DMS153 treated with DMSO at 0.1 percent for 48 hours (cell line): ENCODE measurements around the gene PRELID2.
A peak's percentile ranks its signal among the peaks of the same experiment; 100 is the strongest.
"Not testable (repeated sequence)": the region's sequence is repeated elsewhere in the genome, so short reads cannot be mapped to it uniquely, and the experiment has no call there.

Experiments used
- DNase-seq: peaks from one replicate; lab custom pipeline; 2025; ENCODE audit not compliant: unreplicated experiment; lab: John Stamatoyannopoulos, UW

The PRELID2 gene

DNA sequence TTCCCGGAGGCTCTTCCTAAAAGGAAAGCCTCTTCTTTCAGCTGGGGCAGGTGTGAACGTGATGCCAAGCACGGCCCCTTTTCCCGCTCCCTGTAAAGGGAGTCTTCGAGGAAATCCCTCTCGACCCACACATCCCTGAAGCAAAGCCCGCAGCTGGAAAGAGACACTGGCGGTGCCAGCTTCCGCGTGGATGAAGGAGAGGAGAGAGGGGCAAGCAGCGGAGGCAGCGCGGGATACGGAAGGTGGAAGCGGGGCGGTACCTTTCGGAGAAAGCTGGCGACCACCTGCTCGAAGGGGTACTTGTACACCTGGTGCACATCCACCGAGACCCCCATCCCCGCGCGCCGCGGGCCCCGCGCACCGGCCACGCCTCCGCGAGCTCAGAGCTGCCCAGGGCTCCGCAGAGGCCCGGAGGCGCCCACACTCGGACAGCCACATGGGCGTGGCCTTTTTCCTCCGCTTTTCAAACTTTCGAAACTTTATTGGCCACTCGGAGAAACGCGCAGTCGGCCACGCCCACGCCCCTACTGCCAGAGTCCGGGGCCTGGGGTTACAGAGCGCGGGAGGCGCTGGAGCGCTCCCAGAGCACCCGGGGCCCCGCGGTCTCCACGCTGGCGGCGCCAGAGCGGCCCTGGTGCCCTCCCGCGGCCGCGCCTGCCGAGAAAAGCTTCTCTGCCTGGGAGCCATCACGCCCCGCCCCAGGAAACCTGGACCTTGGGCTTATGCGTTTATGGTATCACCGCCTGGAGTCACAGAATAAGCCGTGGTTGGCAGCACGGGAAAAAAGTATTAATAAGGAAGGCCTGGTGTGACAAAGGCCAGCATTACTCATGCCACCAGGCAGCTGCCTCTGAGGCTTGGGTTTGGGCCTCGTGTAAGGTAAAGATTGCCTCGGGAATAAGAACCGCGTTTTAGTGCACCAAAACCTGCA, at the start of gene PRELID2:
PRELID2 (minus strand) TSS at position 426 of the 931 bp plus-strand sequence; CDS start at position 335, 91 bp downstream.
- DNase-seq = peak; percentile 69

DNA sequence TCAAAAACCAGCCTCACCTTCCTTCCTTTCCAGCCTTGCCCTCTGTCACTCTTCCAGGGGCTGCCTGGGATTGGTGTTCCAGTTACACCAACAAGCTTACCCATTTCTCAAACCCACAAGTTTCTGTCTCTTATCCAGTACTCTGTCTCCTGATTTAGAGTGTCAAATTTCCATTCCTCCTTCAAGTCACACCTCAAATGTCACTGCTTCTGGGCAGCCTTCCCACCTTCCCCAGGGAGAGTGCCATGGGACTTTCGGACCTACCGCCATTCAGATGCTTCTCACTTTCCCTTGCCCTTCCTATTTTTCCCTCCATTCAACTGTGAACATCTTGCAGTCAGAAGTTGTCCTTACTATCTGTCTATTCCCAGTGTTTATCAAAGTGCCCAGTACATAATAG, 39.6 kb upstream of the PRELID2 start:
- DNase-seq = no peak

DNA sequence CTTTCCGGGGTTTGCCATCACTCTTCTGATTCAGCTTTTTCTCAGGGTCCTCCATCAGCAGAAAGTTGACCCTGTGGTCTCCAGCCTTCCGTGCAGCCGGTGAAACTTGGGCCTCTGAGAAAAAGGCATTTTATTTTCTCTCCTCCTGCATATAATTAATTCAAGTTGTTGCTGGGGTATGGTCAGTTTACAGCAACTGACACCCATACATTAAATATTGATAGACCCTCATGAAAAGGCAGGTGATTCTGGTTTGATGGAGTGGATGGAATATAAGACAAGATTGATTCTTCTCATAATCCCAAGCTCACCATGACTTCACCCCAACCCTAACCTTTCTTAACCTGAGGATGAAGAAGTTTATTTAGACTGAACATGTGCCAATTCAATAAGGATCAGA, 37.8 kb upstream of the PRELID2 start, which contains the start of gene GRXCR2:
GRXCR2 (minus strand) TSS at position 101 of the 400 bp plus-strand sequence; CDS start at position 55, 46 bp downstream.
- DNase-seq = no peak

DNA sequence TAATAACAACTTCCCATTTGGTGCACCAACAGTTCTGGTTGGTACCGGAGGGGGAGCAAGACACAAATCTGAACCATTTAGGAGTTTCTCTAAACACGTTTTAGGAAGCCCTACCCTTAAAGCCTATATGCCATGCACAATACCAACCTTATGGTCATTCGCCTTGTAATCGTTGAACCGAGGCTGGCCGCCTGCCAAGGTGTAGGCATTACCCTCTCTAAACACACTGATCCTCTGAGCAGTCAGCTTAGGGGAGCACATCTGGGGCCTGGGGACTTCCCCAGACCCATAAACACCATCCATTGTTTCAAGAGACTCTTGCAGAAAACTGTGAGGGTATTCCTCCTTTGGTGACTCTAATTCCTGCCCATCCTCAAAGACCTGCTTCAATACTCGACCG, 37.3 kb upstream of the PRELID2 start:
- no peak for DNase-seq

DNA sequence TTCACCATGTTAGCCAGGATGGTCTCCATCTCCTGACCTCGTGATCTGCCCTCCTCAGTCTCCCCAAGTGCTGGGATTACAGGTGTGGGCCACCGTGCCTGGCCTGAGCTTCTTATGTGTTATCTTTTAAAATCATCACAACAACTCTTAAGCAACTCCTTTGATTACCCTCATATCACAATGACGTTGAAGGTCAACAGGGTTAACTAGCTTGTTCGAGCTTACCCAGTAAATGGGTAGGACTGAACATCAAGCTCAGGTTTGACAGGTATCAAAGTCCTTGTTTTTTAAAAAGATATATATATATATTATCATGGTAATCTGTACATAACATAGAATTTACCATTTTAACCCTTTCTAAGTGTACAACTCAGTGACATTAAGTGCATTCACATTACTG, 34.6 kb upstream of the PRELID2 start:
- no peak for DNase-seq

DNA sequence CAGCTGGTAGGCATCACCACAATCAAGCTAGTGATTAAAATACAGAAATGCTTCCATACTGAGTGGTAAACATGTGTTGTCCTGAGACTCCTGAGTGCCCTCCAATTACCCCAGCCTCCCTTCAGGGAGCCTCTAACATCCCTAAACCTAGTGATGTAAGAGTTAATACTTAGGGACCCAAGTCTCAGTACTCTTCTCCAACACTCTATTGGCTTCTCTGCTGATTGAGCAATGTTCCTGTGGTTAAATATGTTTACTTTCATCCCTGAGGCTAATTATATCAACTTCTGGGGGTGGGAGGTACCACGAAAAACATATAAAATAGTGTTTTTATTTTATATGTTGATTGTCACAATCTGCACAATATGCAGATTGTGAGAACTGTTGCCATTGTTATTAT, 32.7 kb upstream of the PRELID2 start:
- DNase-seq = no peak

DNA sequence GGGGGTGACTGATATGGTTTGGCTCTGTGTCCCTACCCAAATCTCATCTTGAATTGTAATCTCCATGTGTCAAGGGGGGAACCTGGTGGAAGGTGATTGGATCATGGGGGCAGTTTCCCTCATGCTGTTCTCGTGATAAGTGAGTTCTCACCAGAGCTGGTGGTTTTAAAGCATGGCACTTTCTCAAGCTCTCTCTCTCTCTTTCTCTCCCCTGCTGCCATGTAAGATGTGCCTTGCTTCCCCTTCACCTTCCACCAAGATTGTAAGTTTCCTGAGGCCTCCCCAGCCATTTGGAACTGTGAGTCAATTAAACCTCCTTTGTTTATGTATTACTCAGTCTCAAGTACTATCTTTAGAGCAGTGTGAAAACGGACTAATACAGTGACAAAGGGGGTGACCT, 29.3 kb upstream of the PRELID2 start:
- DNase-seq = not testable (repeated sequence)

DNA sequence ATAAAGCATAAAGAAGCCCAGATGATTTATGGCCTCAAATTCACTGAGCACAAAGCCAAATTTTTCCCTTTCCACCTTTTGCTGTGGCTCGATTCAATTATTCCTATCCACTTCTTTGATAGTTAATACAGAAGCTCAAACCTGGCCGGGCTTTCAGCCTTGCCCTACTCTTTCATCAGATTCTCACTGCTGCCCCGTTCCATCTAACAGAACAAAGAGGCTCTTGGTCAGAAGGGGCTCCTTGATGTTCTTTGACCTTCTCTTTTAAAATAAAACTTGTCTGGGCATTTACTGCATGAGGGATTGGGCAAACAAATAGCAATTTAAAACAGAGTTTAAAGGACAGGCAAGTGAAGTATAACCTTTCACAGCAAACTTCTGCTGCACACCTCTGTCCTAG, 27.9 kb upstream of the PRELID2 start:
- DNase-seq = no peak

DNA sequence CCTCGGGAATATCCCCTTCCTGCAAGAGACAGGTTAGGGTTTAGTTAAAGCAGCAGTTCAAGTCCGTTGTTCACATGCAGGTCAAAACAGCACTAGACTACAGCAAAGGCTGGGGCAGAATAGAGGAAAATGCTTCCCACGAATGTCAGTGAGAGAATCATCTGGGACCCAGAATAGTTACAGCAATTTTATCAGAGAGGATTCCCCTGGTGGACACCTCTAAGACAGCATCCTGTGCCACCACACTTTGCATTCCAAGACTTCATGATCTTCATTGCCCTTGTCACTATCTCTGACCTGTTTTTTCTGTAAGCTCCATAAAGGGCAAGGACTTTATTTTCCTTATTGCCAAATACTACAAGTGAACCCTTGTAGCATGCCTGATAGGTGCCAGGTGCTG, 24.8 kb upstream of the PRELID2 start:
- no peak for DNase-seq

DNA sequence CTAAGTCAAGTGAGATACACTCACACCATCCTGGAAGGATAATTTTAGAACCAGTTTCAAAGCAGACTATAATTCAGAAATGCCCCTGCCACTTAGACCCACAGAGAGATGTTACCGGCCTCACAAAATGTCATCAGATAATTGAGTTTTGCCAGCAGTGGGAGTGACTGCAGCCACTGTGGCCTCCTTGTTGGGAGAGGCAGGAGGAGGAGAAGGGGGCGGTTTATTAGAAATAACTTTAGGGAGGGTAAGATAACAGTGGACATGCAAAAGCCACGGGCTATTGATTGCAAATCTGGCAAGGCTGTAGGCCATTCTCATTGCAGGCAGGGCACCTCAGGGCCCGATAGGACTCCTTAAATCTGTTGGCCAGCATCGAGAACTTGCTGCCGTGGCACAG, 24.3 kb upstream of the PRELID2 start:
- DNase-seq = no peak

DNA sequence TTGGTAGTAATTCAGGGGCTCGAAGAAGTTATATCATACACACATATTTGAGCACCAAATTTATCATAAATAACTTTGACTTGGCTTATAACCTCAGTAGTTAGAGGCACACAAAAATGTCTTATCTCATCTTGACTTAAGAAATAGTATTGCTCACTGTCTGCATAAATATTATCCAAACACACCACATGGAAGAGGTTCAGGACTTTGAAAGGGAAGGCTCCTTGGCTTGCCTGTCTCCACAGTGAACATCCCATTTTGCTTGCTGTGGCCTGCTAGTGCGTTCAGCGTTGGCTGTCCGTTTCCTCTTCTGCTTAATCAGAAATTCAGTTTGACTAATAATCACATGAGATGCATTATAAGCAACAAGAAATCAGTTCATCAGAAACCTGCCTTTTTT, 23.8 kb upstream of the PRELID2 start:
- no peak for DNase-seq

DNA sequence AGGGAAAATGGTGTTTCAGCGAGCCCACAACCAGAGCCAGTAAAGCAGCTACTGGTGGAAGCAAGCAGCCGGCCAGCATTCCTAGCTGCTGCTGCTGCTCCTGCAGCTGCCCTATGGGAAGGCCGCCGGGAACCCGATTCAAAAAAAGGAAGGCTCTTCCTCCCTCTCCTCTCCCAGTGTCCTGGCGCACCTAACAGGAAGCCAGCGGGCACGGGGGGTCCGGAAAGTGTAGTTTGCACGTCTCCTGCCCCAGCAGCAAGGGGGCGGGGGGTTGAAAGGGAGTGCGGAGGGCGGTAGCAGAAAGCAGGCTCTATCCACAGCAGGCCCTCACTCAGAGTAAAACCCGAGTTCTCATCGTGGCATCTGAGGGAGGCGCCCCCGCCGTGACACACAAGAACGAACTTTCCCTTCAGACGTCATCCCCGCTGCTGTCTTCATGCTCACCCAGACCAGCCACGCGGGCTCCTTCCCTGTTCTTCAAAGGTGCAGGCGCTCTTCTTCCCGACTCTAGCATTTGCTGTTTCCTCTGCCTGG, 21.2 kb upstream of the PRELID2 start:
- peak; percentile 36 for DNase-seq

DNA sequence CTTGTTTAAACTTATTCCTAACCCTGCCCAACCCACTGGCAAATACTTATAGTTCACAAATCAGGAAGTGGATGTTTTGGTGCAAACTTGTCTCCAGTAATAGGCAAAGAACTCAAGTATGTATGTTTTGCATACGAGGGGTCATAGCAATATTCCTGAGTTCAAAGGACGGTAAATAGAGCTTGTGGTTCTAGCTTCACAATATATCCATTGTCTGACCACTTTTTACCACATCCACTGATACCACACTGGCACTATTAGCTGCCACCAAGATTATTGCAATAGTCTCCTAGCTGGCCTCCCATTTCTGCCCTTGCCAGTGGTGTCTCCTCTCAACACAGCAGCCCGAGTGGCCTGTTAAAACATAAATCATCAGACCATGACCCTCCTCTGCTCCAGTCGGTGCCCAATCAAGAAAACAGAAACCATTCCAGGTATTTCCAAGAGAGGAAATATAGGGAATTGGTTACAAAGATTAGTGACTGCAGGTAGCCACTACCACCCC, 20.7 kb upstream of the PRELID2 start:
- DNase-seq = no peak

DNA sequence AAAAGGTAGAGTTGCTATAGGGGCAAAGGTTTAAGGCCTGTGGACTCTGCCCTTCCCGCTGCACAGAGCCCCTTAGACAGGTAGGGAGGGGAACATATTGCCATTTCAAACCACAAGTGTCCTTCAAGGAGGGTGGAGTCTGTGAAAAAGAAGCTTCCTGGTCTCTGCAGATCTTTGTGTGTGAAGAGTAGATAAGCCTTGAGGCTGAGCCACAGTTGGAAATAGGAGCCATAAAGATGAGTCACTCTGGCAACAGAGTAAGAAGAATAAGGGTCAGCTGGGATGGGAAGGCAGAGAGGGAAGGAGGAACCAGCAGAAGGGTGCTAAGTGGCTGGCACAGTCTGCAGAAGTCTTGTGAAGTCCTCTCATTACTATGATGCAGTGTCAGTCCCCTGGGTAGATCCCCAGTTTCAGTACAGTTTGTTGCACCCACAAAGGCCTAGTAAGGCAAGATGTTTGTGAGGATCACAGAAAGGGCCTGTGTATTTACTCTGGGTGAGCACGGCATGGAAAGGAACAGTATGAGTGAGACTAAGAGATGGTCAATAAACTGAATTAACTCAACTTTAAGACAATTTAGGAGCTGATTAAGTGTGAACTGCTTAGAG, 19.6 kb upstream of the PRELID2 start:
- no peak for DNase-seq

DNA sequence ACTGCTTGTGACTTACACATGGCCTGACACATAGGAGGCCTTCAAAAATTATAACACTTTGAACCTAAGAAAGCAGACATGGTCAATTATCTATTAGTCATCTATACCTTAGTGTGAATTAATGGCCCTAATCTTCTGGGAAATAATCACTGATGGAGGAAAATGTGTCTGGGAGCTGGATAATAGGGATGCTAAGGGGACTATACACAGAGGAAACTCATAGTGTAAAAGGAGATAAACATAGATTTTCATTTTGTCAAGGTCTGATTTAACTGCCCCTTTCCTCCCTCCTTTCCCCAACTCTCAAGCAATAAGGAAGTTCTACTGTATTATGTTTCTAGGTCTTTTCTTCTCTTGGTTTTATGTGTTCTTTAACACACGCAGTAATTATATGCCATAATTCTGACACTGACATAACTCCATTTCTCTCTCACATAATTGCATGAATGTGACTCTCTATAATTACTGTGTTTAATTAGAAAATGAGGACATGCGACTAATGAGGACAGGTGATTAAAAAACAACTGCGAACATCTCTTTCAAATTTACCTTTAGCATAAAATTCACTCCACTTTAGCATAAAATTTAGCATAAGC, 18.7 kb upstream of the PRELID2 start:
- no peak for DNase-seq

DNA sequence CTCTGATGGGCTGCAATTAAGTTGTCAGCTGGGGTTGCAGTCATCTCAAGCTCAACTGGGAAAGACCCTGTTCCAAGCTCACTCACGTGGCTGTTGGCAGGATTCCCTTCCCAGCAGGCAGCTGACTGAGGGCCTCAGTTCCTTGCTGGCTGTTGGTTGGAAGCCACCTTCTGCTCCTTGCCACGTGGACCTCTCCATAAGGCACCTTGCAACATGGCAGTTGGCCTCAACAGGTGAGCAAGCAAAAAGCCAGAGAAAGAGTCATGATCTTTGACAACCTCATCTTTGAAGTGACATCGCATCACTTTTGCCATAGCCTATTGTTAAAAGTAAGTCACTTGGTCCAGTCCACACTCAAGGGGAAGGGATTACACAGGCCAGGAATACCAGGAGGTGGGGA, 17.8 kb upstream of the PRELID2 start:
- no peak for DNase-seq

DNA sequence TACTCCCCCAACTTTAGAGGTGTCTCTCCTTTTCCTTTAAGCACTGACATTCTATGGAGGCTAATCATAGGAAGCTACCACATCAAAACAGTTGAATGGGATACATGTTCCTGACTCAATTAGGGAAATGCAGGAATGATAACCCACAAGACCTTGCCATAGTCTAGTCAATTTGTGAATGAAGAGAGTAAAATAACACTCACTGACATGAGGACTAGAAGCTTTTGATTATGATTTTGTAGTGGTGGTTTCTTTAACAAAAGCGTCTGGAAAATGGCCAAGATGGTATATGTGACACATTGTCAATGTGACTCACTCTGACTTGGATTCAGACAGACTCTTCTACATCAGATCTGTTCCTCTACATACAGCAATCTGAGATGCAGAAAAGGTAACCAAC, 13.7 kb upstream of the PRELID2 start:
- DNase-seq = no peak

DNA sequence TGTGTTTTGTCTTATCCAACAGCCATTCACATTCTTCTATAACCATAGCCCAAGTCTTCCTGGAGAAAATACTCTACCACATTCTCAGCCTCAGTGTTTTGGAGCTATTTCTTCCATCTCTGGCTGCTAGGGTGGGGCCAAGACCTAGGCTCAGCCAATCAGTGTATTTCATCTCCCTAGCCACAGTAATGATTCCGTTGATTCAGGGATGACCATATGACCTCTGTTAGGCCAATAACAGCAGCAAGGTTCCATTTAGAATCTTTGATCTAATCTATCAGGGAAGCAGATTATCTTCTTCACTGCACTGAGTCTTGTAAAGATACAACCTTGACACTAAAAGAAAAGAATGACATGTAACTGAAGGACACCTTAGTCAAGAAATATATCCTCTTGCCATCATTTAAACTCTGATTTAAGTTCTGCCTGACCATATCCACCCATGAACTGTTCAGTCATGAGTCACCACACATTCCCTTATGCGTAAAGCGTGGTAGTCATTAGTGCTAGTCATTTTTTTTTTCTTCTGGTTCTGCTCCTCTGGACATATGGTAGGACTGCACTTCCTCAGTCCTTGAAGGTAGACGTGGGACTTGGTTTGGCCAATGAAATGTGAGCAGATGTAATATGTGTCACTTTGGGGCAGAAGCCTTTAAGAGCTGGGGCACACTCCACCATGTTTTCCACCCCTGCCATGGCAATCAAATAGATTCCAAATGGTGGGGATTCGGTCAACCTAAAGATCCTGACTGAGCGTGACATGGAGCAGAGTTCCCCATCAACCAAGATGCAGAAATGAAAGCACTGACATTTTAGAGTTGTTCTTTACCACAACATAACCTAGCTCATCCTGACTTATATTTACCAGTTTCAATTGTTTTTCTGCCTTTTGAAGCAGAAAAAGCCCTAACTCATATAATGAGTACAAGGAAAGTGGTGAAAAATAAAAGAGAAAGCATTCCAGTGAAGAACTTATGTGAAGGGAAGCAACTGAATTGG, 12.7 kb upstream of the PRELID2 start:
- DNase-seq = no peak

DNA sequence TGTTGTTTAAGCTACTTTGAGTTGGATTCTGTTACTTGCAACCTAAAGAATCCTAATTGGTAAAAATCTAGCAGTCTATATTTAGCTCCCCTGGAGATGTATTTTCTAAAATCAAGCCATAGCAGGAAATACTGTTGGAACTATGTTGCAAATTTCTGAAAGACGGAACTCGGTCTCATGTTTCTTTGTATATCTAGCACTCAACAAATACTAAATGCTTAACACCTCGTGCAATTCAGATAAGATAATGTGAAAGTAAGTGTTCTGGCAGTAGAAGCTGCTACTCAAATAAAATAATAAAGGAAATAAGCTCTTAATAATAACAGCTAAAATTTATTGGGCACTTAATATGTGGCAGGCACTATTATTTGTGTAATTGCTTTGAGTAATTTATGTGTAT, 10.9 kb upstream of the PRELID2 start:
- DNase-seq = no peak

DNA sequence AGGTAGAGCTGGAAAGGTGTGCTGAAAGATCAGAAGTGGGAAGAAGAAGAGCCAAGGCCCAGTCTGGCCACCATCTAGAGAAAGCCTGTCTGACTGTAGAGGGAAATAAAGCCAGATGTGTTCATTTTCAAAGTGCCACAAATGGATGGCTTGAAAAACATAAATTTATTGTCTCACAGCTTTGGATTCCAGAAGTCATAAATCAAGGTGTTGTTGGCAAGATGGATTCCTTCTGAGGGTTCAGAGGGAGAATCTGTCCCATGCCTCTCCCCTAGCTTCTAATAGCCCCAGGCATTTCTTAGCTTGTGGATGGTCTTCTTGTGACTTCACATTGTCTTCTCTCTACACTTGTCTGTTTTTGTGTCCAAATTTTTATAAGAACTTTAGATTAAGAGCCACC, 6.2 kb upstream of the PRELID2 start:
- no peak for DNase-seq
